SK-N-SH treated with all-trans-retinoic acid at 6 μM for 48 hours (cell line): Measurements from ENCODE around the gene CALY.

Experiments
- ATAC-seq: fragments of 200-7000 bp; cut with Tn5 transposase; 3 replicates; pipeline ENCODE4 v1.9.1; 2020; ENCODE audit warnings: mild to moderate bottlenecking, moderate library complexity
- ARNTL ChIP-seq: fragments of 450-650 bp; formaldehyde crosslinking; IDR thresholded peaks from 2 replicates; pipeline ENCODE4 v1.5.0; 2020; ENCODE audit warnings: low read depth, mild to moderate bottlenecking, moderate library complexity, borderline replicate concordance
- BACH2 ChIP-seq: fragments of 250-450 bp; sonication (Bioruptor Pico); IDR thresholded peaks from 2 replicates; pipeline ENCODE4 v1.9.0; 2021; ENCODE audit warnings: mild to moderate bottlenecking, borderline replicate concordance
- CREB5 ChIP-seq: fragments of 250-450 bp; sonication (Bioruptor Pico); IDR thresholded peaks from 2 replicates; pipeline ENCODE4 v1.5.1; 2020; ENCODE audit warnings: low read depth, mild to moderate bottlenecking, moderate library complexity
- CSDC2 ChIP-seq: fragments of 250-450 bp; sonication (Bioruptor Pico); IDR thresholded peaks from 2 replicates; pipeline ENCODE4 v1.5.0; 2020; ENCODE audit warnings: mild to moderate bottlenecking, moderate library complexity
- CSRNP3 ChIP-seq: fragments of 250-450 bp; sonication (Bioruptor Pico); IDR thresholded peaks from 2 replicates; pipeline ENCODE4 v1.5.1; 2021; ENCODE audit warnings: mild to moderate bottlenecking, moderate library complexity
- ESRRG ChIP-seq: fragments of 250-450 bp; sonication (Bioruptor Pico); IDR thresholded peaks from 2 replicates; pipeline ENCODE4 v1.6.1; 2021; ENCODE audit warnings: mild to moderate bottlenecking
- GLIS3 ChIP-seq: fragments of 250-450 bp; sonication (Bioruptor Pico); IDR thresholded peaks from 2 replicates; pipeline ENCODE4 v1.5.0; 2020; ENCODE audit warnings: mild to moderate bottlenecking, moderate library complexity
- ISL1 ChIP-seq: fragments of 250-450 bp; sonication (Bioruptor Pico); IDR thresholded peaks from 2 replicates; pipeline ENCODE4 v2.1.2; 2022; ENCODE audit warnings: mild to moderate bottlenecking, moderate library complexity
- OSR1 ChIP-seq: fragments of 250-450 bp; sonication (Bioruptor Pico); IDR thresholded peaks from 2 replicates; pipeline ENCODE4 v1.8.0; 2022; ENCODE audit warnings: moderate library complexity, mild to moderate bottlenecking, inconsistent platforms
- POU6F1 ChIP-seq: fragments of 250-450 bp; sonication (Bioruptor Pico); IDR thresholded peaks from 2 replicates; pipeline ENCODE4 v1.8.0; 2021; ENCODE audit warnings: low read depth, mild to moderate bottlenecking, moderate library complexity, borderline replicate concordance
- PPARA ChIP-seq: fragments of 250-450 bp; sonication (Bioruptor Pico); IDR thresholded peaks from 2 replicates; pipeline ENCODE4 v1.5.0; 2020; ENCODE audit warnings: mild to moderate bottlenecking, borderline replicate concordance
- RARB ChIP-seq: fragments of 250-450 bp; sonication (Bioruptor Pico); IDR thresholded peaks from 2 replicates; pipeline ENCODE4 v1.8.0; 2021; ENCODE audit warnings: mild to moderate bottlenecking, moderate library complexity
- SNAI2 ChIP-seq: fragments of 250-450 bp; sonication (Bioruptor Pico); IDR thresholded peaks from 2 replicates; pipeline ENCODE4 v1.5.0; 2020; ENCODE audit warnings: mild to moderate bottlenecking, moderate library complexity
- TCF4 ChIP-seq: fragments of 250-450 bp; sonication (Bioruptor Pico); IDR thresholded peaks from 2 replicates; pipeline ENCODE4 v1.8.0; 2021; ENCODE audit warnings: mild to moderate bottlenecking, moderate library complexity, borderline replicate concordance
- TOX ChIP-seq: fragments of 250-450 bp; sonication (Bioruptor Pico); IDR thresholded peaks from 2 replicates; pipeline ENCODE4 v1.8.0; 2021; ENCODE audit warnings: mild to moderate bottlenecking, moderate library complexity, borderline replicate concordance
- TSHZ2 ChIP-seq: fragments of 250-450 bp; sonication (Bioruptor Pico); IDR thresholded peaks from 2 replicates; pipeline ENCODE4 v1.5.0; 2020; ENCODE audit warnings: mild to moderate bottlenecking, moderate library complexity
- ZC3H10 ChIP-seq: fragments of 250-450 bp; sonication (Bioruptor Pico); IDR thresholded peaks from 2 replicates; pipeline ENCODE4 v1.5.1; 2021; ENCODE audit warnings: mild to moderate bottlenecking, moderate library complexity
- ZFP3 ChIP-seq: fragments of 250-450 bp; sonication (Bioruptor Pico); IDR thresholded peaks from 2 replicates; pipeline ENCODE4 v1.5.0; 2020; ENCODE audit warnings: mild to moderate bottlenecking, moderate library complexity
- ZFP30 ChIP-seq: fragments of 450-650 bp; formaldehyde crosslinking; IDR thresholded peaks from 2 replicates; pipeline ENCODE4 v1.5.0; 2022; ENCODE audit warnings: mild to moderate bottlenecking, moderate library complexity
- ZNF70 ChIP-seq: fragments of 450-650 bp; formaldehyde crosslinking; IDR thresholded peaks from 2 replicates; pipeline ENCODE4 v1.5.0; 2020; ENCODE audit warnings: mild to moderate bottlenecking, moderate library complexity
- ZNF8 ChIP-seq: fragments of 450-650 bp; formaldehyde crosslinking; IDR thresholded peaks from 2 replicates; pipeline ENCODE4 v1.5.0; 2020; ENCODE audit warnings: mild to moderate bottlenecking, moderate library complexity

CALY gene

GRCh38 chr10:133326745-133327650 is 9.7 kb downstream of the CALY start (continued):
- TF ChIP-seq CREB5 (CRISPR knock-in tag), result no peak
- TF ChIP-seq TCF4 (CRISPR knock-in tag), result no peak
- TF ChIP-seq ARNTL (CRISPR knock-in tag), result no peak
- TF ChIP-seq RARB (CRISPR knock-in tag), result no peak
- no peak for TF ChIP-seq CSRNP3 (CRISPR knock-in tag)
- TF ChIP-seq TOX (CRISPR knock-in tag), result no peak
- TF ChIP-seq ZC3H10, result no peak
- no peak for TF ChIP-seq BACH2

GRCh38 chr10:133326223-133326551 is 10.5 kb downstream of the CALY start:
- TF ChIP-seq ZC3H10 (no peak), OSR1 (no peak), ISL1 (CRISPR knock-in tag) (no peak), TOX (CRISPR knock-in tag) (no peak), TCF4 (CRISPR knock-in tag) (no peak), ZNF70 (no peak), GLIS3 (no peak), PPARA (no peak), CSDC2 (CRISPR knock-in tag) (no peak), ARNTL (CRISPR knock-in tag) (no peak)
- no peak for ATAC-seq

- TF ChIP-seq ZFP3, result no peak
- no peak for TF ChIP-seq SNAI2 (CRISPR knock-in tag)
- TF ChIP-seq POU6F1 (CRISPR knock-in tag), result no peak
- no peak for TF ChIP-seq OSR1
- no peak for TF ChIP-seq ARNTL (CRISPR knock-in tag)
- TF ChIP-seq TSHZ2, result no peak
- no peak for TF ChIP-seq ZFP30 (CRISPR knock-in tag)
- no peak for TF ChIP-seq CSRNP3 (CRISPR knock-in tag)
- no peak for TF ChIP-seq GLIS3
- no peak for TF ChIP-seq ESRRG
- TF ChIP-seq CSDC2 (CRISPR knock-in tag), result no peak
- no peak for TF ChIP-seq BACH2
- no peak for TF ChIP-seq ZNF8 (CRISPR knock-in tag)
- no peak for TF ChIP-seq ZNF70
- no peak for TF ChIP-seq RARB (CRISPR knock-in tag)
- no peak for TF ChIP-seq TCF4 (CRISPR knock-in tag)
- TF ChIP-seq PPARA, result no peak
- no peak for TF ChIP-seq ZC3H10
- no peak for TF ChIP-seq TOX (CRISPR knock-in tag)
- no peak for TF ChIP-seq ISL1 (CRISPR knock-in tag)
- TF ChIP-seq, all 23 proteins: peak for 0
- peak; percentile 32 for ATAC-seq
Measured at GRCh38 chr10:133325440-133326222, 11.1 kb downstream of the CALY start.
